ENCODE results near the gene FGD3.
A peak's percentile ranks its signal among the peaks of the same experiment; 100 is the strongest.
"Not testable (repeated sequence)": the region's sequence is repeated elsewhere in the genome, so short reads cannot be mapped to it uniquely, and the experiment has no call there.

Gene FGD3

DNA sequence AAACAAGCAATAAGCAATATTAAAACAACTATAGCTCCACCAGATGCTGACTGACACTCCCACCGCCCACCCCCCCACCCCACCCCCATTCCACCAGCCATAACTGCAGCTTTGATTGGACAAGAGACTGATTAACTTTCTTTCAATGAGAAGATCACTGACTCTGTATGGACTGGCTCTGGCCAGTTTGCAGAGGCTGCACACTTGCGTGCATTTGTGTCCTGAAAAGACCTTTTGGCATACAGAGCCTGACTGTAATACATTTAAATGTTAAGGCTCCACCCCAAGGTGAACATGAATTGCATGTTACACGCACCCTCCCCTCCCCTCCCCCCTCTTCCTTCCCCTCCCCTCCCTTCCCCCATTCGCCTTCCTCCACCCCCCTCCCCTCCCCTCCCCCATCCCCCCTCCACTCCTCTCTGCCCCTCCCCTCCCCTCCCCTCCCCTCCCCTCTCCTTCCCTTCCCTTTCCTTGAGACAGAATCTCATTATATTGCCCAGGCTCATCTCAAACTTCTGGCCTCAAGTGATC, 31.1 kb downstream of the FGD3 start:
- no peak for DNase-seq (ENCODE audit: low read depth)

DNA sequence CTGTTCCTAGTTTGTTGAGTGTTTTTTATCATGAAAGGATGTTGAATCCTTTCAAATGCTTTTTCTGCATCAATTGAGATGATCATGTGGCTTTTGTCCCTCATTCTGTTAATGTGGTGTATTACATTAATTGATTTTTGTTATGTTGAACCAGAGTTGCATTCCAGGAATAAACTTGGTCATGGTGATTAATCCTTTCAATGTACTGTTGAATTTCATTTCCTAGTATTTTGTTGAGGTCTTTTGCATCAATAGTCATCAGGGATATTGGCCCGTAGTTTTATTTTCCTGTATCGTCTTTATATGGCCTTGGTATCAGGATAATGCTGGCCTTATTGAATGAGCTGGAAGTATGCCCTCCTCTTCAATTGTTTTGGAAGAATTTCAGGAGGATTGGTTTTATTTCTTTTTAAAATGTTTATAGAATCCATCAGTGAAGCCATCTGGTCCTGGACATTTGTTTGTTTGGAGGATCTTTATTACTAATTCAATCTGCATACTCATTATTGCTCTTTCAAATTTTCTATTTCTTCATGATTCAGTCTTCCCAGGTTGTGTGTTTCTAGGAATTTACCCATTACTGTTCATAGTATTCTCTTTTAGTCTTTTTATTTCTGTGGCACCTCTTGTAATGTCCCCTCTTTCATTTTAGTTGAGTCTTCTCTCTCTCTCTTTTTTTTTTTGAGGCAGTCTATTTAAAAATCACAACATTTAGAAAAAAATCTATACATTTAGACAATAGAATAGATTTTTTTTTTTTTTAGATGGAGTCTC, 32.1 kb downstream of the FGD3 start:
- no peak for DNase-seq (ENCODE audit: low read depth)

- no peak for DNase-seq (ENCODE audit: low read depth)
Observed at GRCh38 chr9:92980085-92980745, 32.9 kb downstream of the FGD3 start.

- no peak for DNase-seq (ENCODE audit: low read depth)
Observed at GRCh38 chr9:92982130-92982529, 34.8 kb downstream of the FGD3 start.

DNA sequence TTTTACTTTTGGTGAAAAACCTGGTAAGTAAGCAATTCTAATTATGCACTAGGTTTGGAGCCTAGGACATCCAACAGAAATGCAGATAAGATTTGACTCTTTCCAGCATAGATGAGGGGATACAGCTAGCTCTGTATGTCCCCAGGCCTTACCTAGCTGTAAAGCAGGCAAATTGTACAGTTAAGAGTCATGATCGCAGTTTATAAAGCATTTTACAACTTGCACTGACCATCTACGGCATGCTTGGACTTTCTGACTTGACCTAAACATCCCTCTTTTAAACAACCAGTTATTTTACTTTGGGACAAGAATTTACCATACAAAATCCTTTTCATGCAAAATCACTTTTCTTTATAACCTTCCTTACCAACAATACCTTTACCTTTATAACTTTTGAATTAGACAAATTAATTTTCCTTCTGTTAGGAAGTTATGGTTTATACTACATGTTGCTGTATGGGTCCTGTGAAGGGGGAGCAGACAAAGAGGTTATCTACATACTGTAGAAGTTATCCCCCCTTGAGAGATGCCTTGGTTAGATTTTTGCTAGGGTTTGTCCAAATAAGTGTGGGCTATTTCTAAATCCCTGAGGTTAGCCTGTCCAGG, 36.8 kb downstream of the FGD3 start:
- DNase-seq (ENCODE audit: low read depth) = no peak

DNA sequence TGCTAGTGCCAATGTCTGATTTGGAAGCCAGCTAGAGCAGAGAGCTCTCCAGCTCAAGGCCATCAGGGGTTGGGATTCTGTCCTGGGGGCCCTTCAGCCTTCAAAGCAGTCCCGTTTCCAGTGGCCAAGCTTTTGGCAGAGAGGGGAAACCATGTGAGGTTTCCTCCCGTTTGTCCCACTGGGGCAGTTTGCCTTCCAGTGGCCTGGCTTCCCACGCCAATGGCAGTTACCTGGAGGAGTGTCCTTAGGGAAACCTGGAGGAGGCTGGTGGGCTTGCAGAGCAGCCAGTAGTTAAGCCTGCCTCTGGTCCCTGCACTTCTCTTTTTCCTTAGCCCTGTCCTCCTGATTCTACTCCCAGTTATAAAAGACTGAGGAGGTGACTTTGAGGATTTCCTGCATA, 37.7 kb downstream of the FGD3 start:
- DNase-seq (ENCODE audit: low read depth) = no peak

DNA sequence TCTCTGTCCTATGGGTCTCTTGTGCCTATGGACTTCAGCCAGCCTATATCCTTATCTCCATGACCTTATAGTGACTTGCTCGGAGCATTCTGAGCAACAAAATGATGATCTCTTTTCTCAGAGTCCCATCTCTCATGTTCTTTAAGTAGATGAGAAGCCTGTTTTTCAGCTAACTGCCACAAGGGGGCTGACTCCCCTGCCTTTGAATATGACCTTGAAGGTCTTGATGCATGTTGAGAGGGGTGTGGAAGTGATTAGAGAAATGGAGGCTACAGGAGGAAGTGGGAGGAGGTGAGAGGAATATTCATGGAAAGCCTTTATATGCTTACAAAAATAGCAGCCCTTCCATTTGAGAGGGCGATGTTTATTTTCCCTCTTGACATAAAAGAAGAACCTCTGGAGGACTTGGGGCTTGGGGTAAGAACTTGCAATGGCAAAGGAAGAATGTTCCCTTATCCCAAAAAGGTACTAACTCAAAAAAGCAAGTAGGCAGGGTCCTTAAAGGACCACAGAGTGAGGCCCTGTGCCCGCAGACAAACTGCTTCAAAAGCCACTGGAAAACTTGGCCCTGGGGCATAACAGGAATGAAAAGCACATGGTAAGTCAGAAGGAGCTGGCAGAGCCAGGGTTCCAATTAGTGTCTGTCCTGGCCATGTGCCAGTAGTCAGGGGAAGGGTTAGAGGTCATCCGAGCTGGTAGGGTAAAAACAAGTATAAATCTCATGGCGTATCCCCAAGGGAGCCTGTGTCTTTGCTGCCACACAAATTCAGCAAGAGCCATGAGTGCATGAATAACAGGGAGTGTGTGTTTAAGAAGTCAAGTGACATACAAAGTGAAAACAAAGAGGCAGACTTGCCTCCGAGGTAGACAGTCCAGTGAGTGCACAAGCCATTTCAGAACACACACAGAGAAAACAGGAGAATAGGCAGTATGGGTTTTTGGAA, 39.1 kb downstream of the FGD3 start:
- DNase-seq (ENCODE audit: low read depth) = peak; percentile 43

DNA sequence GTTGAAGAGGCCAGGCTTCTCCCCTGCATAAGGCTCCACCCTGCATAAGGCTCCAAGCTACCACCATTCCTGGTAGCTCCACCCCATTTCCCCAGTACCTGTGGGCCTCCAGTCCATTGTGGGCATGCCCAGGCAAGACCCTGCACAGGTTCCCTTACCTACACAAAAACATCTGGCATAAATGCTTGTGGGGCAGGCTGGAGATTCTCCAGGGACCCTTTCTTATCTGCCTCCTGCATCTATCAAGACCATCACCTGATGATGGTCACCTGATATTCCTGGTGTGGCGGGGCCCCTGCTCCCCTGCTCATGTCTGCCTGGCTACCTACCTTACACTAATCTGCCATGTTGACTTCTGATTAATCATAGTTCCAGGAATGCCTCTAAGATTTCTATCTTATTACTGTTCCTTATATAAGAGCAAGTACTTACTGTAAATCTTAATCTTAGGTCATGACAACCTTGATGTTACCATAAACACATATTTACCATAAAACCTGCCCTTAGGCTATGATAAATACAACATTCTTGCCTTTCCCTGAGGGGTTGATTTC, 41.0 kb downstream of the FGD3 start:
- DNase-seq (ENCODE audit: low read depth) = no peak

GRCh38 chr9:92989561-92989960, 42.2 kb downstream of the FGD3 start:
- no peak for DNase-seq (ENCODE audit: low read depth)

DNA sequence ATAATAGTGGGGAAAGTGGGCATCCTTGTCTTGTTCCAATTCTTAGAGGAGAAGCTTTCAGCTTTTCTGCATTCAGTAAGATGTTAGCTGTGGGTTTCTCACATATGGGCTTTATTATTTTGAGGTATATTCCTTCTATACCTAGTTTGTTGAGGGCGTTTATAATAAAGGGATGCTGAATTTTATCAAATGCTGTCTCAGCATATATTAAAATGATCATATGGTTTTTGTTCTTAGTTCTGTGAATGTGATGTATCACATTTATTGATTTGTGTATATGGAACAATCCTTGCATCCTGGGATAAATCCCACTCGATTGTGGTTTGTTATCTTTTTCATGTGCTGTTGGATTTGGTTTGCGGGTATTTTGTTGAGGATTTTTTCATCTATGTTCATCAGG, 43.1 kb downstream of the FGD3 start:
- DNase-seq (ENCODE audit: low read depth) = no peak

GRCh38 chr9:92992549-92992948, 45.2 kb downstream of the FGD3 start:
- no peak for DNase-seq (ENCODE audit: low read depth)

DNA sequence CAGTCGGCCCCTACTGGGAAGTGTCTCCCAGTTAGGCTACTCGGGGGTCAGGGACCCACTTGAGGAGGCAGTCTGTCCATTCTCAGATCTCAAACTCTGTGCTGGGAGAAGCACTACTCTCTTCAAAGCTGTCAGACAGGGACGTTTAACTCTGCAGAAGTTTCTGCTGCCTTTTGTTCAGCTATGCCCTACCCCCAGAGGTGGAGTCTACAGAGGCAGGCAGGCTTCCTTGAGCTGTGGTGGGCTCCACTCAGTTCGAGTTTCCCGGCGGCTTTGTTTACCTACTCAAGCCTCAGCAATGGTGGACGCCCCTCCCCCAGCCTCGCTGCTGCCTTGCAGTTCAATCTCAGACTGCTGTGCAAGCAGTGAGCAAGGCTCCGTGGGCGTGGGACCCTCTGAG, 51.5 kb downstream of the FGD3 start:
- DNase-seq (ENCODE audit: low read depth) = not testable (repeated sequence)

DNA sequence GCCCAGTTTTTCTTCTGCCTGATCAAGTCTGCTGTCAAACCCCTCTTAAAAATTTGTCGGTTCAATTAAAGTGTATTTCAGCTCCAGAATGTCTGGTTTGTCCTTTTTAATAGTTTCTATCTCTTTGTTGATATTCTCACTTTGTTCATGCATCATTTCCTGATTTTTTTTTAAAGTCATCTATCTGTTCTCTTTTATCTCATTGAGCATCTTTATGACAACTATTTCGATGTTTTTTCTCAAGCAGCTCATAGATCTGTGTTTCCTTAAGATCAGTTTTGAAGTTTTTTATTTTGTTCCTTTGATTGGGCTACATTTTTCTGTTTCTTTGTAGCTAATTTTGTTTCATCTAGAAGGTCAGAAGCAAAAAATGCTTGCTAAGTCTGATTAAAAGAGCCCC, 53.7 kb downstream of the FGD3 start:
- no peak for DNase-seq (ENCODE audit: low read depth)

- DNase-seq (ENCODE audit: low read depth) = no peak
Observed at GRCh38 chr9:93002700-93003099, 55.4 kb downstream of the FGD3 start.

DNA sequence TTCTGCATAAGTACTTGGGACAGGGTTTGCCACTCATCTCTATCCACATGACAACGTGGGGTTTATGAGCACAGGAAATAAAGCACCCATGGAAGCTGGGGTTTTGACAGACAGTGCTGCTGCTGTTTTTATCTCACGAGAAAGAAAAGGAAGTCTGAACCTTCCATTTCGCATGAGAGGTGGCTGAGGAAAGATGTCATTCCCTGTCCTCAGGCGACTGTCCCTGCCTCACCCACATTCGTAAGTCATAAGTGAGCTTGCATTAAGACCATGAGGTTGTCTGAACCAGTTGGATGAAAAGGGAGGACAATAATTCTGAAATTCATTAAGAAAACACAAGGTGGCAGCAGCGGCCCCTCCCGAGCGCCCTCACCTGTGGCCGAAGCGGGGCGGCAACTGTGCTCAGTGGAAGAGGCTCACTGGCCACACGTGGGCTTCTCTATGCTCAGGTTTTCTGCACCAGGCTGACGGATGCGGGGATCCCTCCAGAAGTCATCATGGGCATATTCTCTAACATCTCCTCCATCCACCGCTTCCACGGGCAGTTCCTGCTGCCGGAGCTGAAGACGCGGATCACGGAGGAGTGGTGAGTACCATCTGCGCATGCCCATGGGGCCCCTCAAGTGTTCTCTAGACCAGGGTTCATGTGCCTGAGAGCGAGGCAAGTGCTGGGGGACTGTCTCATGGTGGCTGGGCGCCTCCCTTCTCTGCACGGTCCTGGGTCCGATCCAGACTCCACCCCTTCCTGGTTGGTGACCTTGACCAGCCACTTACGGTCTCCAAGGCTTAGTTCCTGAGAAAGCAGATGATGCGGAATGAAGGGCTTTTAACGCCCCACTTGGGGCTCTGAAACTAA, 56.5 kb downstream of the FGD3 start:
- DNase-seq (ENCODE audit: low read depth) = peak; percentile 46

GRCh38 chr9:93004561-93004960, 57.2 kb downstream of the FGD3 start:
- no peak for DNase-seq (ENCODE audit: low read depth)

GRCh38 chr9:93005876-93006275, 58.6 kb downstream of the FGD3 start:
- DNase-seq (ENCODE audit: low read depth) = no peak

DNA sequence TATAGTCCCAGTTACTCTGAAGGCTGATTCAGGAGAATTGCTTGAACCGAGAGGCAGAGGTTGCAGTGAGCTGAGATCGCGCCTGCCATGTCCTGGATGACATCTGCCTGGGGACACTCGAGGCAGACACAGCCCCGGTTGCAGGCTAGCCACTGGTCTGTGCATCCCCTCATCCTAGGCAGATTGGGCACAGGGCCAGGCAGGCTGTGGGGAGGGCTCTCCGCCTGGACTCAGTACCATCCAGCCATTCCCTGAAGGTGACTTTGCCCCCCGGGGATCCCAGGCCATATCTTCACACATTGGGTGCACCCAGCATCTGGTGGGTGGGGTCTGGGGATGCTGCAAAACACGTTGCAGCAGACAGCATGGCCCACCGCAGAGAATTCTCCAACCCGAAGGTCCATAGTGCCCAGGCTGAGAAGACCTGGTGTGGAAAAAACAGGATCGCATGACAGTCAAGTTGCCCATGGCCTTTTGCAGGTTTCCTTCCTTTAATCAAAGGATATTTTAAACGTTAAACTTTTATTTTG, 60.3 kb downstream of the FGD3 start:
- no peak for DNase-seq (ENCODE audit: low read depth)

- no peak for DNase-seq (ENCODE audit: low read depth)
Observed at GRCh38 chr9:93008457-93008856, 61.1 kb downstream of the FGD3 start.

DNA sequence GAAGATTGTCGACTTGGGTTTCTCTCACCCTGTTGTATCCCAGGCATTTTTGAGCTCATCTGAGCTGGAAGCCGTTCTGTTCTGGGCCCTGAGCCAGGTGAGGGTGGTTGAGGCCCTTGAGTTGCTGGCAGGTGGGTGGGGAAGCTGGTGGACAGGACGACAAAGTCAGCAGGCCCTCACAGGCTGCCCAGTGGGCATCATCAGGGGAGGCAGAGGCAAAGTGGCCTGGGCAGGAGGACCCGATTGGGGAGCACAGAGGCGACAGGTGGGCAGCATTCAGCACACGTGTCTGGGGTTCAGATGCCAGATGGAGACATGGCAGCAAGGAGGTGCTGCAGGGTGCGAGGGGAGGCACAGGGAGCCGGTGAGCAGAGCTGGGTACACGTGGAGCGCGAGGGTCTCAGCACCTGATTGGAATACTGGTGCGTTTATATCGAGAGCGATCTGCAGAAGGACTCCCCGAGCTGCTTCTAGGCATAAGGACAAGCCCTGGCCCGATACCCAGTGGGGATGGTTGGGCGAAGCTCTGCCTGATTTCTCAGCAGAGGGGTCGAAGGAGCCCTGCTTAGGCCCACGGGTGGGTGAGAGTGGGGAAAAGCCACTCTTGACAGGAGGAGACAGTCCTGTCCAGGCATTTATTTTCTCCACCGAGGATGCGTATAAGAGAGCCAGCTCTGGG, 62.2 kb downstream of the FGD3 start:
- no peak for DNase-seq (ENCODE audit: low read depth)

Data from activated gamma-delta T cell treated with anti-CD3 and anti-CD28 coated beads, Interleukin-2, amount 50 U/mL, for 16 hours (primary cell).